Measurements from ENCODE around the gene POLA2. TPM values are rescaled to one million over a fixed set of nuclear protein-coding genes. Genes with fewer than 3 reads are reported as not detected.

POLA2 gene
- polyA plus RNA-seq, 1 donor (not counting 4 experiments of a cell fraction or from before 2014, with no cell fraction given): 20.9 TPM

DNA sequence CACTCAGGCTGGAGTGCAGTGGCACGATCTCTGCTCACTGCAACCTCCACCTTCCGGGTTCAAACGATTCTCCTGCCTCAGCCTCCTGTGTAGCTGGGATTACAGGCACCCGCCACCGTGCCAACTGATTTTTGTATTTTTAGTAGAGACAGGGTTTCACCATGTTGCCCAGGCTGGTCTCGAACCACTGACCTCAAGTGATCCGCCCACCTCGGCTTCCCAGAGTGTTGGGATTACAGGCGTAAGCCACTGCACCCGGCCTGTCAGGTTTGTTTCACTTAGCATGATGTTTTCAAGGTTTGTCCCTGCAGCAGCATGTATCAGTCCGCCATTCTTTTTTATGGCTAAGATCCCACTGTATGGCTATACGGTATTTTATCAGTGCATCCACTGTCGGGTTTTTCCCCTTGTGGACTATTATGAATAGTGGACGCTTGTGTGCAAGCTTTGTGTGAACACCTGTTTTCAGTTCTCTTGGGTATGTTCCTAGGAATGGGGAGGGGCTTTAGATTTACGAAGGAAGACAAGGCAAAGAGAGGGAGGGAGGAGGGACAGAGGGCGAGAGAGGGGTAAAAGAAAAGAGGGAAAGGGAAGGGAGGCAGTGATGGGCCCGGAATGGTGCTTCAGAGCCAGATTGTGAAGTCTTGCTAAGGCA, 39.0 kb downstream of the POLA2 start:
- FAIRE-seq: no peak
- dilution Hi-C loops (cut with MboI; ENCODE audit: extremely low pct_ligation_motif_present, low sequenced_read_pairs): no loop called here
- no peak overlapping the region for H3K27ac ChIP-seq (ENCODE audit: control insufficient read depth, insufficient read depth, low read length)

DNA sequence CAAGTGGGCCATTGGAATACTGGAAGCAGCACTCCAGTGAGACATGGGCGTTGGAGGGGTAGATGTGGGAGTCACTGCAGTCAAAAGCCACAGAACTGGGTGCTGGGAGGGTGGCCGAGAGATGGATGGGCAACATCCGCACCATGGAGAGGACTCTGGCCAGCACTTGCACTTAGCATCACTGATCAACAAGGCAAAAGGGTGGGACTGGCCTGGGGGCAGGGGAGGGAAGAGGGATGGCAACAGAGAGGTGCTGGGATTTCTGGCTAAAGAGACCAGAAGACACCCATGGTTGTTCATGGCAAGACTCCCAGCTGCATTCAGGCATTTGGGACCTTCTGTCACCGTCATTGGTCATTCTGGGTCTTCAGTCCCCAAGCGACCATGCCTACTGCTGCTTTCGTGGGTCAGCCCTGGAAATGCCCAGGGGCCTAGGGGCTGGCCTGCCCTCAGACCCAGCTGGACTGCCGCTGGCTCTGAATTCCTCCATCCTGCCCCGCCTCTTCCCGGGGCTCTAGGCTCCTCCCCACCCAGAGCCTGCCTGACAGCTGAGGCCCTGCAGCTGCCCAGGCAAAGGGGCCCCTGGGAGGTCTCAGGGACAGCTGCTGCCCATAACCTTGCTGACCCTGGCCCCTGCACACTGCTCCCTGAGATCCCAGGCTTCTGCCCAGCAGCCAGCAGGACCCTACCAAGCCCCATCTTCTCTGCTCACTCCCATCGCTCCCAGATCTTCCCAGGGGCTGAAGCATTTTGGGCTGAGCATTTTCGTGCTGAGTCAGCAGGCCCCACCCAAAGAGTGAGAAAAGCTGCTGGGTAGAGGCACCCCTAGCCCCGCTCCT, 39.9 kb downstream of the POLA2 start:
- no peak overlapping the region for H3K4me3 ChIP-seq (ENCODE audit: control insufficient read depth in 2 of 3, extremely low read depth in 1 of 3, insufficient read depth in 2 of 3, low read depth in 1 of 3, low read length in 3 of 3)
- DNase-seq (ENCODE audit: low read depth, low spot score) (no peak), FAIRE-seq (no peak)
- H2AFZ ChIP-seq (ENCODE audit: control insufficient read depth, low read length): no peak overlapping the region
- no peaks in the 10 kb centered on the region for H3K27me3 ChIP-seq (ENCODE audit: control insufficient read depth, extremely low read depth, insufficient read depth, low read length)
- H3K36me3 ChIP-seq (ENCODE audit: control insufficient read depth in 2 of 2, extremely low read depth in 1 of 2, insufficient read depth in 2 of 2, low read length in 2 of 2): peaks cover 4 to 11% of the 10 kb centered on the region in 2 experiments
- H3K9me3 ChIP-seq (ENCODE audit: control insufficient read depth, low read depth, low read length): no peaks in the 10 kb centered on the region
- TF ChIP-seq CTCF (optimal IDR thresholded peaks at IDR 0.05 in 1 of 3, IDR thresholded peaks at IDR 0.05 in 1 of 3, conservative IDR thresholded peaks at IDR 0.05 in 1 of 3; ENCODE audit: extremely low read depth in 1 of 3, insufficient read depth in 2 of 3, low read length in 3 of 3): no peak
- TF ChIP-seq EZH2 (IDR thresholded peaks at IDR 0.05; ENCODE audit: low read length): no peak
- H3K9me1 ChIP-seq (ENCODE audit: control insufficient read depth, extremely low read depth, insufficient read depth, low read length): no peaks in the 10 kb centered on the region
- no peak overlapping the region for H3K27ac ChIP-seq (ENCODE audit: control insufficient read depth, insufficient read depth, low read length)
- no peaks in the 10 kb centered on the region for H4K20me1 ChIP-seq (ENCODE audit: control insufficient read depth, extremely low read depth, insufficient read depth, low read length)
- H3K79me2 ChIP-seq (ENCODE audit: control insufficient read depth, insufficient read depth, low read length): no peaks in the 10 kb centered on the region
- H3K9ac ChIP-seq (ENCODE audit: control insufficient read depth, extremely low read depth, insufficient read depth, low read length): no peak overlapping the region
- no peak overlapping the region for H3K4me2 ChIP-seq (ENCODE audit: control insufficient read depth, extremely low read depth, insufficient read depth, low read depth, low read length)
- dilution Hi-C loops (cut with MboI; ENCODE audit: extremely low pct_ligation_motif_present, low sequenced_read_pairs): no loop called here
- H3K4me1 ChIP-seq (ENCODE audit: control insufficient read depth, extremely low read depth, insufficient read depth, low read length): no peaks in the 10 kb centered on the region

More for the DNA sequence above, 39.0 kb downstream of the POLA2 start:
- no peaks in the 10 kb centered on the region for H3K9me3 ChIP-seq (ENCODE audit: control insufficient read depth, low read depth, low read length)
- H3K27me3 ChIP-seq (ENCODE audit: control insufficient read depth, extremely low read depth, insufficient read depth, low read length): no peaks in the 10 kb centered on the region
- H3K4me3 ChIP-seq (ENCODE audit: control insufficient read depth in 2 of 3, extremely low read depth in 1 of 3, insufficient read depth in 2 of 3, low read depth in 1 of 3, low read length in 3 of 3): no peak overlapping the region
- no peaks in the 10 kb centered on the region for H3K4me1 ChIP-seq (ENCODE audit: control insufficient read depth, extremely low read depth, insufficient read depth, low read length)
- no peaks in the 10 kb centered on the region for H4K20me1 ChIP-seq (ENCODE audit: control insufficient read depth, extremely low read depth, insufficient read depth, low read length)
- H2AFZ ChIP-seq (ENCODE audit: control insufficient read depth, low read length): no peak overlapping the region
- H3K9ac ChIP-seq (ENCODE audit: control insufficient read depth, extremely low read depth, insufficient read depth, low read length): no peak overlapping the region
- DNase-seq (ENCODE audit: low read depth, low spot score): no peak
- TF ChIP-seq EZH2 (IDR thresholded peaks at IDR 0.05; ENCODE audit: low read length) (no peak), CTCF (optimal IDR thresholded peaks at IDR 0.05 in 1 of 3, IDR thresholded peaks at IDR 0.05 in 1 of 3, conservative IDR thresholded peaks at IDR 0.05 in 1 of 3; ENCODE audit: extremely low read depth in 1 of 3, insufficient read depth in 2 of 3, low read length in 3 of 3) (no peak)
- H3K79me2 ChIP-seq (ENCODE audit: control insufficient read depth, insufficient read depth, low read length): no peaks in the 10 kb centered on the region
- no peaks in the 10 kb centered on the region for H3K9me1 ChIP-seq (ENCODE audit: control insufficient read depth, extremely low read depth, insufficient read depth, low read length)
- H3K36me3 ChIP-seq (ENCODE audit: control insufficient read depth in 2 of 2, extremely low read depth in 1 of 2, insufficient read depth in 2 of 2, low read length in 2 of 2): peaks cover 4 to 11% of the 10 kb centered on the region in 2 experiments
- H3K4me2 ChIP-seq (ENCODE audit: control insufficient read depth, extremely low read depth, insufficient read depth, low read depth, low read length): no peak overlapping the region

Measured in keratinocyte (primary cell).